PFSK-1 (cell line): ENCODE measurements around the gene C19orf25.

Source experiments
- POLR2AphosphoS5 ChIP-seq: IDR thresholded peaks from 2 replicates; pipeline ENCODE4 v1.6.1; 2012; ENCODE audit warnings: low read depth, mild to moderate bottlenecking, control low read depth, low read length, moderate library complexity
- REST ChIP-seq, 2 experiments: IDR thresholded peaks; 2 replicates each; pipeline versions ENCODE4 v1.6.1 to v1.8.0; 2011 to 2012; ENCODE audit warnings: low read depth in 2 of 2, low read length in 2 of 2, control low read depth in 1 of 2, inconsistent platforms in 1 of 2, mild to moderate bottlenecking in 1 of 2, moderate library complexity in 1 of 2; ENCODE audit not compliant: insufficient read depth in 1 of 2

DNA sequence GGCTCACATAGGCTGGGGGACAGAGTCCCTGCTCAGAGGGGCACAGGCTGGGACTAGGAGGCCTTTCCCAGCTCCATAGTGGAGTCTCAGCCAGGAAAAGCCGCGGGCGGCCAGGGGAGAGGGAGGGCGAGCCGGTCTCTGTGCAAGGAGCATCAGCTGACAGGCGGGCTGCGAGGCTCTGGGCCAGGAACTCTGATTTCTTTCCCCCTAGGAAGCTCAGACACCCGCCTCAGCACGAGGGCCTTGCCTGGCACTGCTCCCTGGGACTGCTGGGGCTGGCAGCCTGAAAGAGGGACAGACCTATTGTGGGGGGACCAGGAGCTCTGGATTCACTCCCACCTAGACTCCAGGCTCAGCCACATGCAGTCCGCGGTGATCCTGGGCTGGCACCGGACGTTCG is 42.6 kb upstream of the C19orf25 start:
- TF ChIP-seq POLR2AphosphoS5 (no peak), REST (IDR thresholded peaks at IDR 0.05; ENCODE audit: insufficient read depth in 1 of 2, low read depth in 2 of 2, low read length in 2 of 2) (no peak)
